NT2/D1 (cell line): ENCODE data around the gene GSK3B.

Experiments
- SUZ12 ChIP-seq: IDR thresholded peaks from 2 replicates; pipeline ENCODE4 v1.6.1; 2011; ENCODE audit not compliant: insufficient read length, insufficient read depth; ENCODE audit errors: extremely low read depth
- YY1 ChIP-seq: IDR thresholded peaks from 2 replicates; pipeline ENCODE4 v1.6.1; 2011; ENCODE audit not compliant: insufficient read length, insufficient read depth
- ZNF274 ChIP-seq: IDR thresholded peaks from 2 replicates; pipeline ENCODE4 v1.6.1; 2011; ENCODE audit warnings: mild to moderate bottlenecking, low read depth, low read length

DNA sequence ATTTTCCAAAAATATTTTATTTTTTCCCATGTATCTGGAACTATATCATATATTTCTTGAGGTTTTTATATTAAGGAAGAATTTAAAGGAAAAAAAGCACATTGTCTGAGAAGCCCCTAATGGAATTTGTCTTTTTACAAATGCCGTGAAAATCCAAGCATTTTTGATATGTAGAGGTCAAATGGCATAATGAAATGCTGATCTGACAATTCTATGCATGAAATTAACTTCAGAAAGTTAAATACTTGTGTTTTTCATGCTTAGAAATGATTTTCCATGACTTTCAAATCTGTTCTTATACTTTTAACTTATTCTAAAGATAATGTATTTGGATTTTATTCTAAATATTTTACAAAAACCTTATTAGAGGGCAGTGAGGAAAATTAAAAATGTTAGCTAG is 193.1 kb downstream of the GSK3B start:
- no peak for TF ChIP-seq SUZ12
- TF ChIP-seq YY1: no peak
- no peak for TF ChIP-seq ZNF274
